Fibroblast of the aortic adventitia (primary cell): Measurements from ENCODE around the gene STAT3. TPM values are rescaled to one million over a fixed set of nuclear protein-coding genes. Genes with fewer than 3 reads are reported as not detected.
A peak's percentile ranks its signal among the peaks of the same experiment; 100 is the strongest.

Experiments used
- DNase-seq: peaks from one replicate; pipeline ENCODE4 v3.0.0-alpha.2; 2010; ENCODE audit warnings: low read depth
- H3K4me3 ChIP-seq: 2 replicates; pipeline ENCODE4 v1.5.1; 2011; ENCODE audit warnings: low read depth, mild to moderate bottlenecking, control low read depth, low read length, moderate library complexity
- total RNA-seq: library from RNA; depleted of rRNA; stranded (reverse); fragments of >200 nt; gene quantifications from 2 replicates; pipeline ENCODE4 v1.2.3, GENCODE V29; 2012; ENCODE audit warnings: low replicate concordance
- TF ChIP-seq, protein P1 (sequence below): IDR thresholded peaks from 2 replicates; pipeline ENCODE4 v1.5.1; 2011; ENCODE audit warnings: mild to moderate bottlenecking, low read length, control low read depth, inconsistent platforms; ENCODE audit not compliant: insufficient read depth

Gene STAT3
- total RNA-seq, 1 donor: 137 TPM

DNA sequence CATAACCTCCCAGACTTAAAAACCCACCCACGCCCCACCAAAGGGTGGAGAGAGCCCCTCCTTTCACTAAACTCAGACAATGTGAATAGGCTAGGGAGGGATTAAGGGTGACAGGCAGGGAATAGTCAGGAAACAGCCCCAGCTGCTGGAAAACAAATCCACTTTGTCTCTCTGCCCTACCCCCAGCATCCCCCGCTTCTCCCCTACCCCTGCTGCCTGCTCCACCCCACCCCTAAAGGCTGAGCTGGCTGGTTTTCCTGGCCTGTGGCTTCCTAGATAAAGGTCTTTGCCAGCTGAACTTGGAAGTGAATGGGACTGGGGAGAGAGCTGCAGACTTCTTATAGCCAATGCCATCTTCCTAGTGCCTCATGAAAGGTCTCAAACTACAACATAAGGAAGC, 19.8 kb upstream of the STAT3 start:
- TF ChIP-seq, protein P1, sequence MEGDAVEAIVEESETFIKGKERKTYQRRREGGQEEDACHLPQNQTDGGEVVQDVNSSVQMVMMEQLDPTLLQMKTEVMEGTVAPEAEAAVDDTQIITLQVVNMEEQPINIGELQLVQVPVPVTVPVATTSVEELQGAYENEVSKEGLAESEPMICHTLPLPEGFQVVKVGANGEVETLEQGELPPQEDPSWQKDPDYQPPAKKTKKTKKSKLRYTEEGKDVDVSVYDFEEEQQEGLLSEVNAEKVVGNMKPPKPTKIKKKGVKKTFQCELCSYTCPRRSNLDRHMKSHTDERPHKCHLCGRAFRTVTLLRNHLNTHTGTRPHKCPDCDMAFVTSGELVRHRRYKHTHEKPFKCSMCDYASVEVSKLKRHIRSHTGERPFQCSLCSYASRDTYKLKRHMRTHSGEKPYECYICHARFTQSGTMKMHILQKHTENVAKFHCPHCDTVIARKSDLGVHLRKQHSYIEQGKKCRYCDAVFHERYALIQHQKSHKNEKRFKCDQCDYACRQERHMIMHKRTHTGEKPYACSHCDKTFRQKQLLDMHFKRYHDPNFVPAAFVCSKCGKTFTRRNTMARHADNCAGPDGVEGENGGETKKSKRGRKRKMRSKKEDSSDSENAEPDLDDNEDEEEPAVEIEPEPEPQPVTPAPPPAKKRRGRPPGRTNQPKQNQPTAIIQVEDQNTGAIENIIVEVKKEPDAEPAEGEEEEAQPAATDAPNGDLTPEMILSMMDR: no peak
- H3K4me3 ChIP-seq: no peak overlapping the region
- DNase-seq: peak; percentile 64

DNA sequence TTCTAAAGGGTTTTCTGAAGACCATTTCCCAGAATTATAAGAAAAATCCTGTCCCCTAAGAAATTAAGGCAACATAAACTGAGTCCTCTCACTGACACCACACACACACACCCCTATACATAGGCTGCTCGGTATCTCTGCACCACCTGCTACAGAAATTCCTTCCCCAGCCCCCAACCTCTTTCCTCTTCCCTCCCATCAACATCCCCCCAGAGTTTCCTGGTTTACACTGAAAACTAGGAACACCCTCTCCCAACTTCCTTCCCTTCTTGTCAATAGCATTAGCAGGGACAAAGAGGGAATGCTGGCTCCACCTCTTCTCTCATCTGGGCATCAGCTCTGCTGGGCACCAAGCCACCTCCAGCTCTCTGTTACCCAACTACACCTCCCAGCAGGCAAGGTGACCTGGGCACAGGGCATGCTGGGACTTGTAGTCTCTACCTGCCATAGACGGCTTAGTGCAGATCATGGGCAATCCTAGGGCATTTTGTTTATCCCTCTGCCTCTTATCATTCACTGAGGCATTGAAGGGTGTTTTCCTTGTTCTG, 19.1 kb upstream of the STAT3 start:
- peak overlapping the region; percentile 13 for H3K4me3 ChIP-seq
- TF ChIP-seq, protein P1: no peak
- peak; percentile 82 for DNase-seq

DNA sequence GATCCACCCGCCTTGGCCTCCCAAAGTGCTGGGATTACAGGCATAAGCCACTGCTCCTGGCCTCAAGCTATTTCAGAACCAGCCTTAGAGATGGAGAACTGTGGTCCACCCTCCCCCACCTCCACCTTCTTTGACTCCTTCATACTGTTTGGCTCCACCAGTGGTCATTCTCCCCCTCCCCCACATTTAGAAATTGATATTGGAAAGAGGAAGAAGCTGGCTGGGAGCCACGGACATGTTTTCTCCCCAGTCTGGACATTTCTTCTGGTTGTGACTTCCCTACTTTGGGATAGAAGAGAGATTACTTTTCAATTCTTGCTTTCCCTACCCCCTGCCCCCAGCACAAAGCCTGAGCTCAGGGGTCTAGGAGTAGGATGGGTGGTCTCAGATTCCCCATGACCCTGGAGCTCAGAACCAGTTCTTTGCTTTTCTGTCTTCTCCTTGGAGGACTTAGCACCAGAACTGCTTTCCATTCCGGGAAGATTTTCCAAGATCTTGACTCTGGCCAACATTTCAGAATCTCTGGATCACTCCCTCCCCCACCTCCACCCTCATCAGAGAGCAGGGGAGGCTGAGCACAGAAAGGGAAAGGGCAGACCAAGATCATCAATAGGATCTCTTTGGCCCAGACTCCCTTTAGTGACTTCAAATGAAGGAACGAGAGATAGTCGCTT, 18.5 kb upstream of the STAT3 start:
- DNase-seq: peak; percentile 56
- TF ChIP-seq, protein P1: no peak
- peak overlapping the region; percentile 17 for H3K4me3 ChIP-seq

DNA sequence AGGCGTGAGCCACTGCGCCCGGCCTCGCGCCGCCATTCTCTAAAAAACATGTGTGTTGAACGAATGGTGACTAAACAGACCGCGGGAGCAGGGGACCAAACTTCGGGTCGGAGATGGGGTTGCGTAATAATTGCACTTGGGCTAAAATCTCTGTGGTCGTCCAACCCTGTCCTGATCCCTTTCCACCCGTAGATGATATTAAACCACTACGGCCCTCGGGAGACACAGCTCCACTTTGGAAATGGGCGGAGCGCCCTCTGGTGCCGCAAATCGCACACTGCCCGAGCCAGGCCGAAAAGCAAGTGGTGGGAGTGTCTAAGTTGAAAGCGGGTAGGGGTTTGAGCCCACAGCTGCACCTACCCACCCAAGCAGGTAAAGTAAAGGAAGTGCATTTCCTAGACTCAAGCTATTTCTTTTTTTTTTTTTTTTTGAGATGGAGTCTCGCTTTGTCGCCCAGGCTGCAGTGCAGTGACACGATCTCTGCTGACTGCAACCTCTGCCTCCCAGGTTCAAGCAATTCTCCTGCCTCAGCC, 17.8 kb upstream of the STAT3 start:
- peak; percentile 85 for DNase-seq
- TF ChIP-seq, protein P1: peak; percentile 83
- H3K4me3 ChIP-seq: no peak overlapping the region

DNA sequence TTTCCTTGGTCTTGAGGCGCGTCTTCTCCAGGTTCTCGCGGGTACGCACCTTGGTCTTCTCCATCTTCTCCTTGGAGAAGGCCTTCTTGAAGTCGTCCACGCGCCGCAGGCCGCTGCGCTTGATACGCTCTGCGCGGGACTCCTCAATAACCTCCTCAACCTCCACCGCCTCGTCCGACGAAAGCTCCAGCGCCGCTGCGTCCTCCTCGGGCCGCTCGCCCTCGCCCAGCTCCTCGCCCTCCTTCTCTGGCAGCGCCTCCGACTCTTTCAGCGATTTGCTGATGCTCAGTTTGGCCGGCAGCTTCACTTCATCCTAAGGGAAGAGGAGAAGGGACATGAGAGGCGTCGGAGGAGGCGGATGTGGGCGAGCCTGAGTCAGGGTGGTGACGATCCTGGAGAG, 16.8 kb upstream of the STAT3 start:
- H3K4me3 ChIP-seq: no peak overlapping the region
- DNase-seq: no peak
- TF ChIP-seq, protein P1: no peak

DNA sequence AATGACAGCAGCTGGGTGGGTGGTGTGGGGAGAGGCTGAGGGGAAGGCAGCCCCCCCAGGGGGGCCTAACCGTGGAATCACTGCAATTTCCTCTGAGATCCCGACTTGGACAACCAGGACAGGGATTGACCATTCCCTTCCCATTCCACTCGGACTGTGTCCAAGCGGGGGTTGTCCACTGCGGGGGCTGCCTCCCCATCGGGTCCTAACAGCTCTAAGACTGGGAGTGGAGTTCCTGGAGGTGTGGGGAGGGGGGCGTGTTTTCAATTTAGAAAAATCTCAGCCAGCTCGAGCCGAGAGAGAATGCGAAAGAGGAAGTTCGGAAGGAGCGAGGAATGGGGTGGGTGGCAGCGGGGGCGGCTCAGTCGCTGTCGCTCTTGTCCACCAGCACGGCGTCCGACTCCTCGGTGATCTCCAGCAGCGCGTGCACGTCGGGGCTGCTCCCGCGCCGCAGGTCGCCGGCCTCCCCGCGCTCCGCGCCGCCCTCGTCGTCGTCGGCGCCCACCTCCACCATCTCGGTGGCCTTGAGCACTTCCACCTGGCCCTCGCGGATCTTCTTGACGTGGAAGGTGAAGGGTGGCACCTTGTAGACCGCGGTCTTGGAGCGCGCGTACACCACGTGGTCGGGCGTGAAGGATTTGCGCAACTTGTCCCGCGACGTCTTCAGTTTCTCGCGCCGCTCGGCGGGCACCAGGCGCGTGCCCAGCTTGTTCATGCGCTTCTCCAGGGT, 16.2 kb upstream of the STAT3 start:
- no peak for DNase-seq
- TF ChIP-seq, protein P1: no peak
- H3K4me3 ChIP-seq: no peak overlapping the region
